IPS-NIHi11 (cell line): Measurements from ENCODE around the gene FRS2.
A peak's percentile ranks its signal among the peaks of the same experiment; 100 is the strongest.
"Not testable (repeated sequence)": the region's sequence is repeated elsewhere in the genome, so short reads cannot be mapped to it uniquely, and the experiment has no call there.

Experiments
- DNase-seq: peaks from one replicate; pipeline ENCODE4 v3.0.0; 2012; ENCODE audit warnings: mixed read lengths, low spot score

Gene FRS2

DNA sequence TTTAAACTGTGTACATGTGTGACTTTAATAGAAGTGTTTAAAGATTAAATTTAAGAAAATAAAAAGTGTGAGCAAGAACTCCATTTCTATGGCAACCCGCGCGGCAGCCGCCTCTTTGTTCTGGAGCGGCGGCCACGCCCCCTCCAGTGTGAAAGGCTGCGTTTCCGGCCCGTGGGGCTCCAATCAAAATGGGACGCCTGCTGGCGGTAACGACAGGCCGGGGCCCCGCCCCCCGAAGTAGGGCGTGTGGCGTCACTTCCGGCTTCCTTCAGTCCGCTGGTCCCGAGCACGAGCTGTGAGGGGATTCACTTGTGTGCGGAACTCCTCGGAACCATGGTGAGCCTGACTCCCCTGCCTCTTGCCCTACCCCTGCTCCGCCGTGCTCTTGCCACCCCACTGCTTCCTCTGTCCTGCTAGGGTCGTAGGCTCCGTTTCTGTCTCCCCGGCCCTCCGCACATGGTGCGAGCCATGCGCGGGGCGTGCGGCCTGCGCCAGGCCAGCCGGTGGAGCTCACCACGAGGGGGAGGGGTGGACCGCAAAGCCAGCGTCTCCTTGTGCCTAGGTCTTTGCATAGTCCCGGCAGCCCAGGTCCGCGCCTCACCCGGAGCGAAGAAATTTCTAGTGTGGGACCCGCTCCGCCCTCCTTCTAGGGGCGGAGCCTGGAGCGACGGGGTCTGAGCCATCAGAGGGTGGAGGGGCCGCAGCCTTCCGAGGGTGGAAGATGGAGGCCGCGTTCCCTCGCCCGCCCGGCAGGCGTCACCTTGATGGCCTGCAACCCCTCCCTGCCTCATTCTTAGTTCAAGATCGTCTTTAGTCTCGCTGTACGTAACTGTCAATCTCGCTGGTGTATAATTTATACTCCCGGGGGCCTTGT lies 115.2 kb downstream of the FRS2 start, which contains the start of gene CCT2:
TSS of gene CCT2 (plus strand) at position 271 of the 874 bp plus-strand sequence. CDS start at position 334, 63 bp downstream.
- DNase-seq: peak; percentile 98

DNA sequence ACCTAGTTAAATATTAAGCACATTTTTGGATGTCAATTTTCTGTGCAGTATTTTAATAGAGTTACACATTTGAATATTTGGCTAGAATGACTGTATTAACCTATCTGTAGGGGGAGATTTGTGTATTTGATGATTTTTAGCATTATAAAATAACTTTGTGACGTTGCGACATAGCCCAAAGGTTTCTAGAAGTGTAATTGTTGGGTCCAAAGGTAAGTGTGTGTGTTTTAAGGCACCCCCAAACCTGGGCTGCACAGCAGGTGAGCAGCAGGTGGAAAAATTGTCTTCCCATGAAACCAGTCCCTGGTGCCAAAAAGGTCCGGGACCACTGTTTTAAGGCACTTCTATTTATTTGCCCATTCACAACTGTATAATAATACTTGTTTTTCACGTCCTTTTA lies 118.3 kb downstream of the FRS2 start:
- no peak for DNase-seq

DNA sequence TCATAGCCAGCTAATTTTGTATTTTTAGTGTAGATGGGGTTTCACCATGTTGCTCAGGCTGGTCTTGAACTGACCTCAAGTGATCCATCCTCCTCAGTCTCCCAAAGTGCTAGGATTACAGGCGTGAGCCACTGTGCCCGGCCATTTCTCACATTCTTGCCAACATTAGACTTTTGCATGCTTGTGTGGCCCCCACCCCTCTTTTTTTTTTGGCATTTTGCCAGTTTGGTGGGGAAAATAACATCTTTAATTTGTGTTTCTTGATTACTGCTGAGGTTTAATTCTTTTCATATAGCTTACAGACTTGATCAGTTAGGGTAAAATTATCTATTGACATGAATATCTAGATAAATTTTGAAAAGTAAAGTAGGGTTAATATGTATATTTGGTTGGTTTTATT lies 118.9 kb downstream of the FRS2 start:
- no peak for DNase-seq

DNA sequence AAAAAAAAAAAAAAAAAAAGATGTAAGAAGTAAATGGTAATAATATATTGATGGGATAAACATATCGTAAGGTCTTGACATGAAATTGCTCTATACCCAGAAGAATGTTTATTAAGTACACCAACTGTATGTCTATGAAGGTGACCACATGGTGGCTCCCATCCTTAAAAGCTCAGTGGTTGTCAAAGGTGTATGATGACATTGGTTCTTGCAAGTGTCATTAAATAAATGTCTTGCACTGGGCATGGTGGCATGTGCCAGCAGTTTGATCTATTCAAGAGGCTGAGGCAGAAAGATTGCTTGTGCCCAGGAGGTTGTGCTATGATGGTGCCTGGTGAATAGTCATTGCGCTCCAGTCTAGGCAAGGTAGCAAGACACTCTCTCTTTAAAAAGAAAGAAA lies 125.5 kb downstream of the FRS2 start:
- no peak for DNase-seq

DNA sequence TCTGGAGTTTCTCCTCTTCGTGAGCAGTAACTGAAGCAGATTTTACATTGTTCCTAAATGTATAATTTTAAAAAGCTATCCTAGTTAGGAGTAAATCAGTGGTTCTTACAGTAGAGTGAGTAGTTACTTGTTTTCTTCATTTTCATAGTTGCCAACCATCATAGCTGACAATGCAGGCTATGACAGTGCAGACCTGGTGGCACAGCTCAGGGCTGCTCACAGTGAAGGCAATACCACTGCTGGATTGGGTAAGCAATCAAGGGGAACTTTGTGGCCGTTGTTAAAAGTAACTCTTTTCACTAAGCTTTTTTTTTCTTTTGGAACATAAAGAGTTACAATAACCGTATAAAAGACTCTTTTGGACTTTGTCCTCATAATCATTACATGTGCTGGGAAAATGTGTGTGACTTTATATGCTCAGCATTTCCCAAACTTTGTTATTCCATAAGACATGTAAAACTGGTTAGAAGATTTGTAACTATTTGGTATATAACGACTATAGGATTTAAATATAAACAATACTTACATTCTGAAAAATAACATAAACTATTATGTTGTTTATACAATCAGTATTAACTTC lies 128.1 kb downstream of the FRS2 start:
- no peak for DNase-seq

DNA sequence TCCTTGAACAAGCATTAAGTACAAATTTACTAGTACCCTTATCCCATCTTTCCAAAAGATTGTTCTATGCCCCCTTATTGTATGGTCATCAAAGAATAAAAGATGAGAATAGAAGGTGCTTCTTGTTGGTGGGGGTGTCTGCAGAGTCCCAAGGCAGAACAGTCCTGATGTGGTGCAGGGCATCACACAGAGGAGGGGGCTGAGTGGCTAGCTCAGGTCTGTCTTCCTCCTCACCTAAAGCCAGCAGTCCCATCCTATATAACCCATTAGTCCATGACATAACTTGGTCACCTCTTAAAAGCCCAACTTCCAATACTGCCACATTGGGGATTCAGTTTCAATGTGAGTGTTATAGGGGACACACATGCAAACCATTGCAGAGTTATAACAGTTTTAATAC lies 130.6 kb downstream of the FRS2 start:
- no peak for DNase-seq

DNA sequence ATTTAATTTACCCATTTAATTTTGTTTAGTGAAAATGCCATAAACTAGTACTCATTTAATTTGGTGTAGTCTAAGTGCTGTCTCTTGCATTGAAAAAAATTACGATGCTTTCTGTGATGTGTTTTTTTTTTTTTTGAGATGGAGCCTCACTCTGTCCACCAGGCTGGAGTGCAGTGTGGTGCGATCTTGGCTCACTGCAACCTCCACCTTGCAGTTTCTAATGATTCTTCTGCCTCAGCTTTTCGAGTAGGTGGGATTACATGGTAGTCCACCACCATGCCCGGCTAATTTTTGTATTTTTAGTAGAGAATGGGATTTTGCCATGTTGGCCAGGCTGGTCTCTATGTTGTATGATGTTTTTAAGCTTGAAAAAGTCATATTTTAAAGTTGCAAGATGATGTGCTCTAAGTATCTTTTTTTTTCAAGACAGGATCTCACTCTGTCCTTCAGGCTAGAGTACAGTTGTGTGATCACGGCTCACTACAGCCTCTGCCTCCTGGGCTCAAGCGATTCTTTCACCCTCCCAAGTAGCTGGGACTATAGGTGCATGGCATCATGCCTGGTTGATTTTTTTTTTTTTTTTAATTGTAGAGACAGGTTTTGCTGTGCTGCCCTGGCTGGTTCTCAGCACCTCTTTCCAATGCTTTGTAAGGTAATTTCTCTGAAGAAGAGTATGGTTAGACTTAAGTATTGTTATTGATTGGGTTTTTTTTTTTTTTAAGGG lies 131.9 kb downstream of the FRS2 start:
- no peak for DNase-seq

DNA sequence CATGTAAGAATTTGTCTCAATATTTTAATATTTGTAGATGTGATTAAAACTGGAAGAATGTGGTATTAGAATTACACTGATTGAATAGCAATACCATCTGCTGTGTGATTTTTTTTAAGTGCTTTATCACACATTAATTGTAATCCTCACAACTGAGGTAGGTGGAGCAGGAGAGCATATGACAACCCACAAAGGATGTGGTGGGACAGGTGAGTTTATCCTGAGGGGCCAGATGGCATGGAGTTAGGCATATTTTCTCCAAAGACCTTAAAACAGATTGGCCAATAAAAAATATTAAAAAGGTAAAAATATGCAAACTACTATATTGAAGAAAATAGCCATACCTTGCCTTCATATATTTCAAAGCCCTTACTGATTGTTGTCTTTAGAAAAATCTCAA lies 132.8 kb downstream of the FRS2 start:
- DNase-seq: no peak

DNA sequence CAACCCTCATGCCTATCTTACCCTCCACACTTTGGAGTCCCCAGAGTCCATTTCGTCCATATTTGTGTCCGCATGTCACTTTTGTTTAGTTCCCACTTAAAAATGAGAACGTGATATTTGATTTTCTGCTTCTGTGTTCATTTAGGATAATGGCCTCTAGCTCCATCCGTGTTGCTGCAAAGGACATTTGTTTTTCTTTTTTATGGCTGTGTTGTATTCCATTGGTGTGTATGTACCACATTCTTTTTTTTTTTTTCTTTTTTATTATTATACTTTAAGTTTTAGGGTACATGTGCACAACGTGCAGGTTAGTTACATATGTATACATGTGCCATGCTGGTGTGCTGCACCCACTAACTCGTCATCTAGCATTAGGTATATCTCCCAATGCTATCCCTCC lies 133.4 kb downstream of the FRS2 start:
- DNase-seq: not testable (repeated sequence)

DNA sequence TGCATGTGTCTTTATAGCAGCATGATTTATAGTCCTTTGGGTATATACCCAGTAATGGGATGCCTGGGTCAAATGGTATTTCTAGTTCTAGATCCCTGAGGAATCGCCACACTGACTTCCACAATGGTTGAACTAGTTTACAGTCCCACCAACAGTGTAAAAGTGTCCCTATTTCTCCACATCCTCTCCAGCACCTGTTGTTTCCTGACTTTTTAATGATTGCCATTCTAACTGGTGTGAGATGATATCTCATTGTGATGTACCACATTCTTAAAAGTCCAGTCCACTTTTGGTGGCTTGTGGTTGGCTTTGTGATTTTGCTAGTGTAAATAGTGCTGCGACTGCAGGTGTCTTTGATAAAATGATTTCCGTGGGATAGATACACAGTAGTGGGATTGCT lies 134.1 kb downstream of the FRS2 start:
- not testable (repeated sequence) for DNase-seq

DNA sequence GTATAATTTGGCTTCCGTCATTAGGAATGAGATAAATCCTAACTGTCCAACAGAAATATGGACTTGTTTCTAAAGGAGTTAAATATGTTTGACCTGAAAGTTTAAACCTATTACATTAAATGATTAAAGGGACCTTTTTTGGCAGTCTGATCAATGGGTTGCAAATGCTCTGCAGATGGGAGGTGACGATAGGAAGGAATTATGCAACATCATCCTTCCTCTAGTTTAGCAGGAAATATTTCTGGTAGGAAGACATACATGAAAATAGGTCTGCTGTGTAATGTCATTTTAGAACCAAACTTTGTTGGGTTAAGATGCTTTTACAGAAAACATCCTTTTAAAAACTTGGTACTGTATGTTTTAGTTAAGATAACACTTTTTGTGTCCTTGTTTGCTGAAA lies 137.9 kb downstream of the FRS2 start:
- DNase-seq: no peak

DNA sequence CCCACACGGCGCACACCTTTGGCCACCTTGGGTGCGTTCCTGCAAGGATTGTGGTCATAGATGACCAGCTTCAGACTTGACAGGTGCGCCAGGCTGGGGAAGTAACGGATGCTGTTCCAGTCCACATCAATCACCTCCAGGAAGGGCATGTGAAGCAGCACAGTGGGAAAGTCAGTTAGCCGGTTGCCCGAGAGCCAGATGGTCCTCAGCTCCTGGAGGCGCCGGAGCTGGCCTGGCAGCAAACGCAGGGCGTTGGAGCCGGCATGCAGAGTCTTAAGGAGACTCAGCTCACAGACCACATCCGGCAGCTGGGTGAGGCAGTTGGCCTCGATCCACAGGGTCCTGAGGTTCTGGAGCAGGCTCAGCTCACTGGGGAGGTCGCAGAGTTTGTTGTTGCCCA lies 139.9 kb downstream of the FRS2 start:
- no peak for DNase-seq

DNA sequence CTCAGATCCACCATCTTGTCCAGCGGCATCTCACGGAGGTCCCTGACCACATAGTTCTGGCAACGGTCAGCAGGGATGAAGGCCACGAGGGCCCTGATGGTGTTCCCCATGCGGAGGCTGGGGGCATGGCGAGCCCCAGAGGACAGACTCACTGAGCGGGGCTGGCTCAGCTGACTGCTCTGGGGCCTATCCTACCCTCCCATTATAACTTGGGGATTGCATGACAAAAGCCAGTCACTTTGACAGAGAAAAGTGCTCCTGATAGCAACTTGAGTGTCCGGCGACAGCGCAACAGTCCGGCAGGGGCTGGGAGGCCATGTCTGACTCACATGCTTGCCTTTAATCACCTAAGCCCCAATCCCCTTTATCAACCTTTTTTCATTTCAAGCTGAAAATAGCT lies 140.5 kb downstream of the FRS2 start, which contains the start of gene LRRC10:
TSS of gene LRRC10 (minus strand) at position 179 of the 400 bp plus-strand sequence. CDS start at position 110, 69 bp downstream.
- no peak for DNase-seq

DNA sequence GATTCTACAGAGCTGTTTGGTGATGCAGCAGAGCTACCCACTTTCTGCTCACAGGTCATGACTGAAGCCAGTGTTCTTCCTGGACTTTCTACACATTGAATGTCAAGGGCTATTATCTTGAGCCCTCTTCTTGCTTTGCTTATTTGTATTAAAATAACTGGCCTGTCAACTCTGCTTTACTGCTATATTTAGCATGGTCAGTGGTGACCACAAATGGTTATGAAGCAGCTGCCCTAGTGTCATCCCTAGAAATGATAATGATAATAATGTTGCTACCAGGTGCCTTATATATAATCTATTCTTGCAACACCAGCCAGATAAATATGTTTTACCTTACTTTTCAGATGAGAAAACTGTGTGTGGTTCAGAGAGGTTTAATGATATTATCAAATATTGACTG lies 143.2 kb downstream of the FRS2 start:
- DNase-seq: no peak

DNA sequence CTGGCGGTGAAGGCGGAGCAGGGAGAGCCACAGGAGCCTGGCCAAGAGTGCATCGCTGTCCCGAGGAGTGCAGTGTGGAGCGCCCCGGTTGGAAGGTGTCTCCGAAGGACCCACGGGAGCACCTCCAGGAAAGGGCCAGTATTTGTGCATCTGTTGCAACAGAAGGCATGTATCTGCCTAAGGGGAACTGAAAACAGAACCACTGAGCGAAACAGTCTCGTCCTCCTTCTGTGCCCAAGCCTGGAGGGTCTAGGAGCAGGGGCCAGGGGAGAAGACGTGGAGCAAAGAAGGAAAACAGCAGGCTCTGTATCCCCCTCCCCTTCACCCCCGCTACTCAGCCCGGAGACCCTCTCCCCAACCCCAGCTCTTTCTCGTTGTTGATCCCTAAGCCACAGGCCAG lies 145.8 kb downstream of the FRS2 start:
- DNase-seq: no peak

DNA sequence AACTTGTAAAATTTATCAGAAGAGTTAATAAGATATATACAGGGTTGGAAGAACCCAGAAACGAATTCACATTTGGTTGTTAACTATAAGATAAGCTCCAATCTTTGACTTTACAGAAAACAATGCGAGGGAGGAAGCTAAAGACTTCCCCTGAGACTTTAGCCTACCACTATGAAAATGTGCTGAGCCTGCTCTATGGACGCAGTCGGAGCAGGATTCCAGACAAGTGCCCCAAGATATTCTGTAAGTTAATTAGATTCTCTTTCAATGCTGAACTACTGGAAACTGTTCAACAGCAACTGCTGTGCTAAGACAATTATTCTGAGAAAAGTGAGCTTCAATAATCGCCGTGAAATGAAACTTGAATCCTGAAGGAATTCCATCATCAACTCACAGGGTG lies 148.9 kb downstream of the FRS2 start:
- no peak for DNase-seq

DNA sequence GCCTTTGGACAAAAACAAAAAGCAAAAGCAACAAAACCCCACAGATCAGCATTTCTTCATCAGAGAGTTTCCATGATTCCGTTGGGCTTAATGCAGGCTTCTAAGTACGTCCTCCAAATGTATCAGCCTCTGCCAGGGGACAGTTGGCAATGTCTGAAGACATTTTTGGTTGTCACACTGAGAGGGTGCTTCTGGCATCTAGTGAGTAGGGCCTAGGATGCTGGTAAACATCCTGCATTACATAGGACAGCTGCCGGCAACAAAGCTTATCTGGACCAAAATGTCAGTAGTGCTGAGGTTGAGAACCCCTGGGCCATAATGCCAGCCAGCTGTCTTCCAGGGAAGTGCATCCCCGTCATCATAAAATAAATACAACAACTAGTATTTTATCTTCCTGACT lies 149.9 kb downstream of the FRS2 start:
- DNase-seq: no peak

DNA sequence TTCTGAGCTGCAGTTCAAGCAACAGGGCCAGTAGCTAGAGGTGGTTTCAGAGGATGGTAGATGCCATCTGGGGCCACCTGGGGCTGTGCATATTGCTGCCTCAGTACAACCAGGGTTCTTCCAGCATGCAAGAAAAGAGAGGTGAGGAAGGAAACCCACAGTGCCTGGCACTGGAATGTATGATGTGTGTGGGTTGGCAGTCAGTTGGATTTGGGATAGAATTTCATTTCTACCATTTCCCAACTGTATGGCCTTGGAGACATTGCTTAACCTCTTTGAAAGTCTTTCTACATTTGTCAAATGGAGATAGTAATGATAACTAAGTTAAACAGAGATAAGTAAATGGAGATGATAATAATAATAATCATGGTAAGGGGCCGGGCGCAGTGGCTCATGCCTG lies 150.7 kb downstream of the FRS2 start:
- DNase-seq: no peak

DNA sequence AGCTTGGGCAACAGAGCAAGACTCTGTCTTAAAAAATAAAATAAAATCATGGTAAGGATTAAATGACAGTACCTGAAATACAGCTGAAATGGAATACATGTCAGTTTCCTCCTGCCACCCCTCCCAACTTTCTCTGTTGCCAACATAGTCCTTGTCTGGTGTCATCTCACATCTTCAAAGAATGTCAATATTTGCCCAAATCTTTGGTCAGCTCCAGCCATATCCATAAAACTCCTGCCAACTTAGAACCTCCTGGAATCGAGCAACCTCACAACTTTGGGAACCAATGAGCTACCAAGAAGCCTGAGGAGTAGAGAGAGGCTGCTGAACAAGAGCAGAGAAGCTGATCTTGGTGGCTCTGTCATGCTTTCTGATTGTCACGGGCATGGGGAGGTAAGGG lies 151.4 kb downstream of the FRS2 start:
- no peak for DNase-seq

DNA sequence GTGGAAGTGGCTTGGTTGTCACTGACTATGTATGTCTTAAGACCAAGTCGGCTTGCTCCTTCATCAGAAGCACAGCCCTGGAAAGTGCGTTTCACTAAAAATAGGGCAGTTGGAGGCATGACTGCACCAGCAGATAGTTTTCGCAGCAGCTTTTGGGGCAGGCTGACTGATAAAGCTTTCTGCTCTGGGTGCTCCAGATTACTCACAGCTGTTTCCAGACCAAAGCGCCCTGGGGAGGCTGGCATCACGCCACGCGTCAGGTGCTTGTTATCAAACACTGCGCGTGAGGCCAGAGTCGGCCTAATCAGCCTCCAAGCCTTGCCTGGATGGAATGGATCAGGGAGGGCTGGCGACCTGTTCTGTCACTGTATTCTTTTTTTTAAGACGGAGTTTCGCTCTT lies 153.8 kb downstream of the FRS2 start:
- DNase-seq: no peak

DNA sequence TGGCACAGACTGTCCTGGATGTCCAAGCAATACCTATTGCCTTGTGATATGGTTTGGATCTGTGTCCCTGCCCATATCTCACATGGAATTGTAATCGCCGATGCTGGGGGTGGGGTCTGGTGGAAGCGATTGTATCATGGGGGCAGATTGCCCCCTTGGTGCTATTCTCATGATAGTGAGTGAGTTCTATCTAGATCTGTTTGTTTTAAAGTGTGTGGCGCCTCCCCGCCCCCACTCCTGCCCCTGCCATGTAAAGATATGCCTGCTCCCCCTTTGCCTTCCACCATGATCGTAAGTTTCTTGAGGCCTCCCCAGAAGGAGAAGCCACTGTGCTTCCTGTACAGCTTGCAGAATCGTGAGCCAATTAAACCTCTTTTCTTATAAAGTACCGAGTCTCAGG lies 157.3 kb downstream of the FRS2 start:
- no peak for DNase-seq
